ENCODE data around the gene TNFRSF1B. TPM values are rescaled to one million over a fixed set of nuclear protein-coding genes. Genes with fewer than 3 reads are reported as not detected.

The TNFRSF1B gene
- total and polyA plus RNA-seq, 2 of the 8 experiments (the other 6 are each of a cell fraction or from before 2014, with no cell fraction given): 1.7 to 2.9 TPM

GRCh38 chr1:12145616-12146342, 21.0 kb upstream of the TNFRSF1B start (continued):
- TF ChIP-seq TAF7 (optimal IDR thresholded peaks at IDR 0.05; ENCODE audit: borderline replicate concordance, low read depth, low read length) (no peak), SAP30 (IDR thresholded peaks at IDR 0.05; ENCODE audit: insufficient read depth, insufficient replicate concordance, low read length) (no peak)

All from H1 (cell line).